ENCODE results near the gene MKI67. TPM values are rescaled to one million over a fixed set of nuclear protein-coding genes. Genes with fewer than 3 reads are reported as not detected.

Gene MKI67
- total and polyA plus RNA-seq, 9 of the 15 experiments (the other 6 are each of a cell fraction or from before 2014, with no cell fraction given) = 11.8 to 86.5 (median 36.0) TPM

DNA sequence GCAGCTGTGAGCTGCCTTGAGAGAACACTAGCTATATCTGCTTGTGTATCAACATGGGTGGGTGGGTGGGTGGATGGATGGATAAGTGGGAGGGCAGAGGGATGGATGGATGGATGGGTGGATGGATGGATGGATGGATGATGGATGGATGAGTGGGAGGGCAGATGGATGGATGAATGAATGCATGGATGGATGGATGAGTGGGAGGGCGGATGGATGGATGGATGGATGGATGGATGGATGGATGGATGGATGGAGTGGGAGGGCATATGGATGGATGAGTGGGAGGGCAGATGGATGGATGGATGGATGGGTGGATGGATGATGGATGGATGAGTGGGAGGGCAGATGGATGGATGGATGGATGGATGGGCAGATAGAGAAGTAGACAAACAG is 76.1 kb downstream of the MKI67 start (continued):
- TF ChIP-seq ZNF174 (CRISPR knock-in tag; IDR thresholded peaks at IDR 0.05) (no peak), THRAP3 (IDR thresholded peaks at IDR 0.05; ENCODE audit: borderline replicate concordance) (no peak), MECOM (CRISPR knock-in tag; IDR thresholded peaks at IDR 0.05) (no peak), ILF3 (IDR thresholded peaks at IDR 0.05; ENCODE audit: borderline replicate concordance) (no peak), MAFG (tag; conservative IDR thresholded peaks at IDR 0.05) (no peak)
- TF ChIP-seq, protein P1, sequence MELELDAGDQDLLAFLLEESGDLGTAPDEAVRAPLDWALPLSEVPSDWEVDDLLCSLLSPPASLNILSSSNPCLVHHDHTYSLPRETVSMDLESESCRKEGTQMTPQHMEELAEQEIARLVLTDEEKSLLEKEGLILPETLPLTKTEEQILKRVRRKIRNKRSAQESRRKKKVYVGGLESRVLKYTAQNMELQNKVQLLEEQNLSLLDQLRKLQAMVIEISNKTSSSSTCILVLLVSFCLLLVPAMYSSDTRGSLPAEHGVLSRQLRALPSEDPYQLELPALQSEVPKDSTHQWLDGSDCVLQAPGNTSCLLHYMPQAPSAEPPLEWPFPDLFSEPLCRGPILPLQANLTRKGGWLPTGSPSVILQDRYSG (tag; conservative IDR thresholded peaks at IDR 0.05; ENCODE audit: low read depth) = no peak

- no peak for ATAC-seq
- Histone ChIP-seq H4K20me1 (replicated peaks; ENCODE audit: control insufficient read depth, insufficient read depth, low read length) (no peaks in the 10 kb centered on the region), H3K36me3 (ENCODE audit: control insufficient read depth, insufficient read depth, low read length) (no peaks in the 10 kb centered on the region), H3K4me3 (no peak overlapping the region), H3K9ac (ENCODE audit: insufficient read depth in 1 of 2, low read depth in 2 of 2, low read length in 2 of 2) (no peak overlapping the region), H3K79me2 (ENCODE audit: control insufficient read depth, insufficient read depth, low read length) (no peaks in the 10 kb centered on the region), H3K27me3 (ENCODE audit: control insufficient read depth in 2 of 2, insufficient read depth in 2 of 2, low read length in 2 of 2) (peaks cover 3 to 31% of the 10 kb centered on the region in 2 experiments; a peak in 3 of 5 replicates), H3K4me2 (ENCODE audit: insufficient read depth, low read length) (no peak overlapping the region), H3K9me1 (ENCODE audit: control insufficient read depth, insufficient read depth, low read length) (no peaks in the 10 kb centered on the region), H3K9me3 (replicated peaks; ENCODE audit: control insufficient read depth, insufficient read depth, low read depth, low read length) (no peaks in the 10 kb centered on the region), H3K27ac (ENCODE audit: extremely low read depth, low read depth, low read length) (no peak overlapping the region), H2AFZ (ENCODE audit: low read depth, low read length) (no peak overlapping the region), H3K4me1 (replicated peaks in 1 of 2; ENCODE audit: control insufficient read depth in 2 of 2, insufficient read depth in 2 of 2, low read length in 2 of 2) (peaks cover 0 to 4% of the 10 kb centered on the region in 2 experiments; a peak in 1 of 5 replicates)
- no peak for FAIRE-seq
- intact Hi-C loops (cut with micrococcal nuclease) (no loop called here), in situ Hi-C loops (cut with MboI) (no loop called here)
- DNase-seq (ENCODE audit: extremely low read depth in 1 of 4, low spot score in 3 of 4) = no peak
- 1% methylated on average over 15 of the region's 23 CpGs for WGBS (ENCODE audit: insufficient coverage, low coverage, missing lambda C conversion rate)
- BruUV-seq (replicated peaks) = no TSS peak
- ChIA-PET CTCF (ENCODE audit: low intra/inter-chr PET ratio) (no interaction called here), POLR2A (no interaction called here)
- no peak for TF ChIP-seq EP300 (IDR thresholded peaks at IDR 0.05; ENCODE audit: low read length)
- no peak for TF ChIP-seq HNRNPLL (IDR thresholded peaks at IDR 0.05; ENCODE audit: low read depth, low read length, poor library complexity, severe bottlenecking)
- no peak for TF ChIP-seq E2F3 (CRISPR knock-in tag; IDR thresholded peaks at IDR 0.05)
- TF ChIP-seq, protein P2, sequence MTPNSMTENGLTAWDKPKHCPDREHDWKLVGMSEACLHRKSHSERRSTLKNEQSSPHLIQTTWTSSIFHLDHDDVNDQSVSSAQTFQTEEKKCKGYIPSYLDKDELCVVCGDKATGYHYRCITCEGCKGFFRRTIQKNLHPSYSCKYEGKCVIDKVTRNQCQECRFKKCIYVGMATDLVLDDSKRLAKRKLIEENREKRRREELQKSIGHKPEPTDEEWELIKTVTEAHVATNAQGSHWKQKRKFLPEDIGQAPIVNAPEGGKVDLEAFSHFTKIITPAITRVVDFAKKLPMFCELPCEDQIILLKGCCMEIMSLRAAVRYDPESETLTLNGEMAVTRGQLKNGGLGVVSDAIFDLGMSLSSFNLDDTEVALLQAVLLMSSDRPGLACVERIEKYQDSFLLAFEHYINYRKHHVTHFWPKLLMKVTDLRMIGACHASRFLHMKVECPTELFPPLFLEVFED (CRISPR knock-in tag; conservative IDR thresholded peaks at IDR 0.05) = no peak
- no peak for TF ChIP-seq TAF7 (tag; IDR thresholded peaks at IDR 0.05)
- TF ChIP-seq ZNF23 (CRISPR knock-in tag; IDR thresholded peaks at IDR 0.05) = no peak
- no peak for TF ChIP-seq ZNF57 (CRISPR knock-in tag; IDR thresholded peaks at IDR 0.05)
- no peak for TF ChIP-seq PHF20 (IDR thresholded peaks at IDR 0.05; ENCODE audit: partially characterized antibody)
- no peak for TF ChIP-seq HDGF (IDR thresholded peaks at IDR 0.05)
- TF ChIP-seq FOXA3 (CRISPR knock-in tag; conservative IDR thresholded peaks at IDR 0.05 in 1 of 2, IDR thresholded peaks at IDR 0.05 in 1 of 2) = no peak
- TF ChIP-seq, protein P3, sequence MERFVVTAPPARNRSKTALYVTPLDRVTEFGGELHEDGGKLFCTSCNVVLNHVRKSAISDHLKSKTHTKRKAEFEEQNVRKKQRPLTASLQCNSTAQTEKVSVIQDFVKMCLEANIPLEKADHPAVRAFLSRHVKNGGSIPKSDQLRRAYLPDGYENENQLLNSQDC (CRISPR knock-in tag; IDR thresholded peaks at IDR 0.05) = no peak
- no peak for TF ChIP-seq ZNF79 (CRISPR knock-in tag; IDR thresholded peaks at IDR 0.05; ENCODE audit: low read depth)
- no peak for TF ChIP-seq ZNF75A (CRISPR knock-in tag; IDR thresholded peaks at IDR 0.05)
Measured at GRCh38 chr10:128049226-128050120, 76.8 kb downstream of the MKI67 start.

Measured in K562 (cell line).